H1 (cell line): ENCODE results near the gene CABCOCO1.

Source experiments
- JUND ChIP-seq: IDR thresholded peaks from 2 replicates; pipeline ENCODE4 v1.6.1; 2011; ENCODE audit warnings: mild to moderate bottlenecking, improper control_type of control experiment, low read length
- RBBP5 ChIP-seq: IDR thresholded peaks from 2 replicates; pipeline ENCODE4 v1.7.1; 2012; ENCODE audit warnings: low read depth, mild to moderate bottlenecking, inconsistent platforms, low read length, moderate library complexity, borderline replicate concordance
- TF ChIP-seq, protein P1 (sequence below): IDR thresholded peaks from 2 replicates; pipeline ENCODE4 v1.6.1; 2011; ENCODE audit warnings: low read length, improper control_type of control experiment

DNA sequence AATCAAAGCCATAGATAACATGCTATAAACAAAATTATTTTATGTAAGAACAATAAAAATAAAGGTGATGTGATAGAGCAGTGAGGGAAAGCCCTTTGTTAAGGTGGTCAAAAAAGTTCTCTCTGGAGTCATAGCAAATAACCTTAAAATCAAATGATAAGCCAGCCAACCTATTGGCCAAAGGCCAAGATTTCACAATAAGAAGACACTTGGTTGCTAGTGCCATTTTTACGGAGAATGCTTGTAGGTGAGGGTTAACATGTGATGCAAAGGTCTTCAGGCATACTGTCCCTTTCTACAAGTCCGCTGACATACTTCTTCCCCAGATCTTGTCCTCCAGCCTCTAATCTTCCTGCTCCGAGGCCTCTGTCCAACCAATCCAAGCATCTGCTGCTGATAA lies 140.5 kb downstream of the CABCOCO1 start:
- no peak for TF ChIP-seq JUND
- TF ChIP-seq, protein P1, sequence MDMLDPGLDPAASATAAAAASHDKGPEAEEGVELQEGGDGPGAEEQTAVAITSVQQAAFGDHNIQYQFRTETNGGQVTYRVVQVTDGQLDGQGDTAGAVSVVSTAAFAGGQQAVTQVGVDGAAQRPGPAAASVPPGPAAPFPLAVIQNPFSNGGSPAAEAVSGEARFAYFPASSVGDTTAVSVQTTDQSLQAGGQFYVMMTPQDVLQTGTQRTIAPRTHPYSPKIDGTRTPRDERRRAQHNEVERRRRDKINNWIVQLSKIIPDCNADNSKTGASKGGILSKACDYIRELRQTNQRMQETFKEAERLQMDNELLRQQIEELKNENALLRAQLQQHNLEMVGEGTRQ: no peak
- TF ChIP-seq RBBP5: no peak
